B cell (primary cell): ENCODE measurements around the gene CTXND1. TPM values are rescaled to one million over a fixed set of nuclear protein-coding genes. Genes with fewer than 3 reads are reported as not detected.

Source experiments
- ATAC-seq: fragments of 200-7000 bp; cut with Tn5 transposase; one replicate; pipeline ENCODE4 v1.10.0; 2021; ENCODE audit warnings: low read depth, mild to moderate bottlenecking, moderate number of reproducible peaks, moderate library complexity
- CTCF ChIA-PET: fragments of 350-600 bp; sonication (Branson Sonifier 250); formaldehyde crosslinking; loops from one replicate; lab custom pipeline; 2021; ENCODE audit warnings: antibody characterized with exemption, inconsistent platforms; lab: Charles Lee
- POLR2A ChIA-PET: fragments of 350-600 bp; sonication (Branson Sonifier 250); formaldehyde crosslinking; loops from one replicate; lab custom pipeline; 2021; ENCODE audit warnings: antibody characterized with exemption; lab: Charles Lee
- DNase-seq: peaks from one replicate; pipeline ENCODE4 v3.0.0; 2013
- H2AFZ ChIP-seq: 2 replicates; pipeline ENCODE4 v1.6.1; 2012; ENCODE audit warnings: mild to moderate bottlenecking, low read depth, low read length; ENCODE audit not compliant: insufficient read depth, poor library complexity, severe bottlenecking
- H3K27ac ChIP-seq, 2 donors: 1 replicate in 1 of 2; 2 replicates in 1 of 2; pipeline ENCODE4 v1.5.1; 2012 to 2013; ENCODE audit warnings: low read length in 2 of 2, mild to moderate bottlenecking in 2 of 2, moderate library complexity in 1 of 2
- H3K27me3 ChIP-seq, 4 experiments: fragments of 200-600 bp in 1 of 4; sonication (generic) in 1 of 4; replicated peaks in 1 of 4; 1 replicate in 2 of 4; 2 replicates in 2 of 4; pipeline versions ENCODE4 v1.6.1 to v1.7.0; 2013 to 2016; ENCODE audit warnings: low read length in 3 of 4, mild to moderate bottlenecking in 2 of 4, mixed read lengths in 1 of 4, moderate library complexity in 1 of 4; ENCODE audit not compliant: insufficient read depth in 4 of 4, control insufficient read depth in 3 of 4; ENCODE audit errors: control extremely low read depth in 1 of 4
- H3K36me3 ChIP-seq, 2 experiments: replicated peaks in 1 of 2; 1 replicate in 1 of 2; 2 replicates in 1 of 2; pipeline versions ENCODE4 v1.6.1 to v1.7.1; 2013; ENCODE audit warnings: low read length in 1 of 2; ENCODE audit not compliant: insufficient read depth in 2 of 2, control insufficient read depth in 1 of 2; ENCODE audit errors: control extremely low read depth in 1 of 2, extremely low read depth in 1 of 2
- H3K4me1 ChIP-seq, 2 donors: fragments of 200-600 bp in 1 of 2; sonication (generic) in 1 of 2; 1 replicate in 1 of 2; 2 replicates in 1 of 2; pipeline versions ENCODE4 v1.5.1 to v1.6.1; 2013 to 2017; ENCODE audit warnings: low read length in 2 of 2; ENCODE audit not compliant: control insufficient read depth in 2 of 2, insufficient read depth in 2 of 2
- H3K4me2 ChIP-seq: replicated peaks from 2 replicates; pipeline ENCODE3; 2012; ENCODE audit warnings: mild to moderate bottlenecking, low read depth, low read length; ENCODE audit not compliant: poor library complexity, severe bottlenecking
- H3K4me3 ChIP-seq, 5 experiments: fragments of 200-600 bp in 1 of 5; sonication (generic) in 1 of 5; 1 replicate in 3 of 5; 2 replicates in 2 of 5; pipeline versions ENCODE4 v1.5.1 to v1.7.0; 2011 to 2016; ENCODE audit warnings: low read length in 4 of 5, mild to moderate bottlenecking in 4 of 5, low read depth in 2 of 5, control low read depth in 1 of 5, moderate library complexity in 1 of 5; ENCODE audit not compliant: insufficient read depth in 1 of 5; ENCODE audit errors: control extremely low read depth in 1 of 5, extremely low read depth in 1 of 5
- H3K79me2 ChIP-seq: fragments of 200-600 bp; sonication (generic); one replicate; pipeline ENCODE4 v1.6.0; 2016; ENCODE audit warnings: low read length; ENCODE audit not compliant: control insufficient read depth, insufficient read depth
- H3K9ac ChIP-seq: fragments of 200-600 bp; sonication (generic); 2 replicates; pipeline ENCODE4 v1.6.1; 2017; ENCODE audit warnings: mild to moderate bottlenecking, low read length, moderate library complexity
- H3K9me3 ChIP-seq, 3 donors: one replicate each; pipeline versions ENCODE4 v1.6.1 to v1.7.1; 2013; ENCODE audit warnings: low read length in 2 of 3; ENCODE audit not compliant: control insufficient read depth in 2 of 3, insufficient read depth in 1 of 3; ENCODE audit errors: control extremely low read depth in 1 of 3
- H4K20me1 ChIP-seq: 2 replicates; pipeline ENCODE4 v1.6.0; 2012; ENCODE audit warnings: mild to moderate bottlenecking, low read length; ENCODE audit not compliant: insufficient read depth, control insufficient read depth, poor library complexity, severe bottlenecking
- H3K27ac Mint-ChIP-seq: one replicate; pipeline ENCODE4 v1.8.0; 2021; ENCODE audit warnings: mixed read lengths
- H3K27me3 Mint-ChIP-seq: one replicate; pipeline ENCODE4 v1.8.0; 2021; ENCODE audit warnings: mixed read lengths
- H3K4me1 Mint-ChIP-seq: one replicate; pipeline ENCODE4 v1.8.0; 2021; ENCODE audit warnings: mixed read lengths
- H3K4me3 Mint-ChIP-seq: one replicate; pipeline ENCODE4 v1.8.0; 2021; ENCODE audit warnings: mixed read lengths
- H3K9me3 Mint-ChIP-seq: one replicate; pipeline ENCODE4 v1.8.0; 2022; ENCODE audit warnings: mixed read lengths; ENCODE audit not compliant: insufficient read depth
- CTCF ChIP-seq: fragments of 200-600 bp; IDR thresholded peaks from one replicate; pipeline ENCODE4 v1.8.0; 2022; ENCODE audit warnings: antibody characterized with exemption, mild to moderate bottlenecking
- EZH2 ChIP-seq: IDR thresholded peaks from 2 replicates; pipeline ENCODE4 v1.6.1; 2012; ENCODE audit warnings: borderline replicate concordance, low read depth, mild to moderate bottlenecking, moderate library complexity, low read length; ENCODE audit not compliant: insufficient read depth, poor library complexity, severe bottlenecking
- WGBS: methylation state at CpG from one replicate; pipeline ENCODE4 v1.1.5; 2013; ENCODE audit warnings: missing lambda C conversion rate; ENCODE audit not compliant: insufficient coverage; 5-methylcytosine and 5-hydroxymethylcytosine counted together
- intact Hi-C: fragments of 100-400 bp; cut with micrococcal nuclease; formaldehyde crosslinking; loops from one replicate; pipeline ENCODE4 v1.10.0; 2022
- polyA plus RNA-seq: library from polyadenylated mRNA; depleted of rRNA; stranded (reverse); fragments of >200 nt; gene quantifications from 2 replicates; pipeline ENCODE4 v1.2.3, GENCODE V29; 2012
- total RNA-seq, 2 donors: library from RNA; stranded (reverse); fragments of 120-200 nt in 1 of 2; gene quantifications; 1 replicate in 1 of 2; 2 replicates in 1 of 2; pipeline versions ENCODE4 v1.2.3 to v1.2.4, GENCODE V29; 2013 to 2022

Gene CTXND1
- total and polyA plus RNA-seq, 2 donors (not counting 1 experiment from before 2014, with no cell fraction given) = not detected

DNA sequence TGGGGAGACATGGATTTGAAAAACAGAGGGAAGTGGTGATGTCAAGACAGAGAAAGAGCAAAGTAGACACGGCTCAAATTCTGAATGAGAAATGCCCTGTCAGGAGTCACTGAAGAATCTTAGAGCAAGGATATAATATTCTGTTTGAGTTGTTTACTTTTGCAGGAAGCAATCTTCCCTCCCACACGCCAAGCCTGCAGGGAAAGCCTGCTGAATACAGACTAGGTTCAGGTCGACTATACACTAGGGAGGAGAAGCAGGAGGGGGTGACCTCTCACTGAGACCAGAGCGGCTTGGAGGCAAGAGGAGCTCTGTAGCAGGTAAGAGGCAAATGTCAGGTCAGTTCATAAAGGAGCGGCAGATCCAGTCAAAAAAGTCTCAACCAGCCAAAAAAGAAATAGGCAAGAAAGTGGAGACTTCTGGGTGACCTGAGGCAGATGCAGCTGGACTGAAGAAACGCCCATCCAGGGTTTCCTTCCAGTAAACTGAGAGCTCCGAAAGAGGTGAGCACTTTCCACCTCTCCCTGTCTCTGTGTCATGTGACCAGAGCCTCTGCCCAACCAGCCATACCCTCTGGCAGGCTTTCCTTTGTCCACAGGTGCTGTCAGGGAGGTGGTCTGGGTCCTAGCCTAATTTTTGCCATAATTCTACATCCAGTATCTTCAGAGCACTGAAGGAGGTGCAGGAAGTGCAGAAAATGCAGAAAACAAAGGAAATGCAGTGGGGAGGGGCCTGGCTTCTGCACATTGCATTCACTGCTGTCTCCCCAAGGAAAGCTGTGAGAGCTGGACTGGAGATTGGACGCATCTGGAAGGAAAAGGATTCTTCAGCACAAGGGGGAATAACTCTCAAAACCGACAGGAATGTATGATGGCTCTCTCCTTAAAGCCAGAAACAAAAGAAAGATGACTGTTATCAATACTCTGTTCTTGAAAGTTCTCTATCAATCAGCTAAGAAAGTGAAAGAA, 37.8 kb upstream of the CTXND1 start:
- no peak overlapping the region for H3K9ac ChIP-seq
- ATAC-seq = no peak
- H3K36me3 ChIP-seq = no peaks in the 10 kb centered on the region
- no peaks in the 10 kb centered on the region for H3K4me1 Mint-ChIP-seq
- ChIA-PET CTCF (no interaction called here), POLR2A (no interaction called here)
- peaks cover 0 to 3% (median 0%) of the 10 kb centered on the region in 3 donors for H3K9me3 ChIP-seq
- peaks cover 15% of the 10 kb centered on the region for H3K27me3 Mint-ChIP-seq
- H3K9me3 Mint-ChIP-seq = no peaks in the 10 kb centered on the region
- H3K27ac ChIP-seq = no peak overlapping the region
- H2AFZ ChIP-seq = no peak overlapping the region
- no peak overlapping the region for H3K27ac Mint-ChIP-seq
- H3K27me3 ChIP-seq = peaks cover 0 to 3% (median 0%) of the 10 kb centered on the region in 4 experiments
- H4K20me1 ChIP-seq = no peaks in the 10 kb centered on the region
- 66% methylated on average over 6 of the region's 9 CpGs for WGBS
- no peak for DNase-seq
- H3K4me2 ChIP-seq = no peak overlapping the region
- H3K4me1 ChIP-seq = no peaks in the 10 kb centered on the region
- H3K79me2 ChIP-seq = no peaks in the 10 kb centered on the region
- intact Hi-C loops = no loop called here
- no peak overlapping the region for H3K4me3 ChIP-seq
- TF ChIP-seq EZH2 = no peak
- TF ChIP-seq CTCF = no peak
- H3K4me3 Mint-ChIP-seq = no peak overlapping the region

DNA sequence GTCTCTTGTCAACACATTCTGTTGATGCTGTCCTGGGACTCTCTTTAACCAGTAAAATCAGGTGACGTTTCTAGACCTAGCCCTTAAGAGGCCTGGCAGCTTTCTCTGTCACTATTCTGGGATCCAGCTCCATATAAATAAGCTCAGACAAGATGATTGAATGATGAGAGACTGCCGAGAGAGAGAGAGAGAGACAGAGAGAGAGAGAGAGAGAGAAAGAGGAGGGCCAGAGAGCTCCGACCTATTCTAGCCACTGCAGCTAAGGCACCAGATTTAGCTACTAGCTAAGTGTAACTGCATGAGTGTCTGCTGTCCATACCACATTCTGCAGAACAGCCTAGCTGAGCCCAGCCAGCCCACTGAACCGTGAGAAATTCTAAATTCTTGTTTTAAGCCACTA, 36.1 kb upstream of the CTXND1 start:
- POLR2A ChIA-PET = no interaction called here
- H3K9me3 ChIP-seq = peaks cover 0 to 3% (median 0%) of the 10 kb centered on the region in 3 donors
- no peak overlapping the region for H3K9ac ChIP-seq
- intact Hi-C loops = no loop called here
- H3K79me2 ChIP-seq = no peaks in the 10 kb centered on the region
- Mint-ChIP-seq H3K27me3 (peaks cover 12% of the 10 kb centered on the region), H3K27ac (no peak overlapping the region), H3K4me3 (no peak overlapping the region), H3K9me3 (no peaks in the 10 kb centered on the region), H3K4me1 (no peaks in the 10 kb centered on the region)
- no peak overlapping the region for H3K4me3 ChIP-seq
- DNase-seq (no peak), ATAC-seq (no peak)
- TF ChIP-seq EZH2 (no peak), CTCF (no peak)
- no peaks in the 10 kb centered on the region for H3K36me3 ChIP-seq
- CTCF ChIA-PET = no interaction called here
- WGBS = no CpG with 5 or more reads among the region's 4 CpGs
- H3K27ac ChIP-seq = no peak overlapping the region
- H3K4me2 ChIP-seq = no peak overlapping the region
- no peaks in the 10 kb centered on the region for H3K4me1 ChIP-seq
- H2AFZ ChIP-seq = no peak overlapping the region
- no peaks in the 10 kb centered on the region for H4K20me1 ChIP-seq
- peaks cover 0 to 3% (median 0%) of the 10 kb centered on the region in 4 experiments for H3K27me3 ChIP-seq
